LHCN-M2 (cell line): ENCODE results near the gene GABRG3. TPM values are rescaled to one million over a fixed set of nuclear protein-coding genes. Genes with fewer than 3 reads are reported as not detected.
"Not testable (repeated sequence)": the region's sequence is repeated elsewhere in the genome, so short reads cannot be mapped to it uniquely, and the experiment has no call there.

Source experiments
- DNase-seq: peaks from one replicate; pipeline ENCODE4 v3.0.0-alpha.2; 2012; ENCODE audit warnings: low read depth
- total RNA-seq: library from RNA; depleted of rRNA; stranded (reverse); fragments of >200 nt; gene quantifications from 2 replicates; pipeline ENCODE4 v1.2.3, GENCODE V29; 2014

The GABRG3 gene
- total RNA-seq, 1 experiment from 2014 or later = not detected

DNA sequence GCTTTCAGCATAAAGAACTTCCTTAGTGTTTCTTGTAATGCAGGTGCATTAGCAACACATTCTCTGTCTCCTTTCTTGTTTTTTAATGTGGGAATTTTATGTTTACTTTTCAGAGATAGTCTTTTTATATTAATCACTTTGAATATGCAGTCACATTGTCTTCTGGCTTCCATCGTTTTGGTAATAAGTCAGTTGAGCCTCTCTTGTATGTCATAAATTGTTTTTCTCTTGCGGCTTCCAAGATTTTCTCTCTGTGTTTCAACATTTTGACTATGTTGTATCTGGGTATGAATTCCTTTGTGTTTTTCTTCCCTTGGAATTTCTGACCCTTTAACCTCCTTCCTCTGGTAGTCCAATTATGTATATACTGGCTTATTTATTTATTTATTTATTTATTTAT lies 25.3 kb downstream of the GABRG3 start:
- DNase-seq = no peak

- not testable (repeated sequence) for DNase-seq
Observed at GRCh38 chr15:27003003-27003402, 32.0 kb downstream of the GABRG3 start.

- not testable (repeated sequence) for DNase-seq
Observed at GRCh38 chr15:27004226-27004625, 33.2 kb downstream of the GABRG3 start.

DNA sequence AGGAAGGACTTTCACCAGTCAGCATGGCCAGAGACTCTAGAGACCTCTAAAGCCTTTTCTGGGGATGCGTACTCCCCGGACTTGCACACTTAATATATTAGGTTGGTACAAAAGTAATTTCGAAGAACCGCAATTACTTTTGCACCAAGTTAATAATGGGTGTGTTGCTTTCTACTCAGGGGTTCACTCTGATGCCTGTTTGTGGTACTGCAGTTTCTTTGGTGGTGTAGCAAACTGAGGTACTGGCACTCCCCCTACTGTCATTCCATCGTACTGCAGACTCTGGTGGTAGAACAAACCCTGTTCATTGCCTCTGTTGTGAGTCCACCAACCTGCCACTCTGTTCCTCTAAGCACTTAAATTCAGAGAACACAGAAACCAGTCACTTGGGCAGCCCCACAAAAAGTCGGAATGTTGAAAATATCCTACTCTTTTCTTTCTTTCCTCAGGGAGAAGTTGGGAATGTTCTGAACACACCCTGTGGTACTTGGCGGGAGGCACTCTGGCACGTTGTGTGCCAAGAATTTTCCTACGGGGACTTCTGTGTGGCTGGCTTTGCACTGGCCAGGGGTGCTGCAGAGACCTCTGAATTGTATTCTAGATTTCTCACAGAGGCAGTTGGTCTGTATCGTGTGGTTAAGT lies 46.3 kb downstream of the GABRG3 start:
- peak; percentile 3 for DNase-seq

DNA sequence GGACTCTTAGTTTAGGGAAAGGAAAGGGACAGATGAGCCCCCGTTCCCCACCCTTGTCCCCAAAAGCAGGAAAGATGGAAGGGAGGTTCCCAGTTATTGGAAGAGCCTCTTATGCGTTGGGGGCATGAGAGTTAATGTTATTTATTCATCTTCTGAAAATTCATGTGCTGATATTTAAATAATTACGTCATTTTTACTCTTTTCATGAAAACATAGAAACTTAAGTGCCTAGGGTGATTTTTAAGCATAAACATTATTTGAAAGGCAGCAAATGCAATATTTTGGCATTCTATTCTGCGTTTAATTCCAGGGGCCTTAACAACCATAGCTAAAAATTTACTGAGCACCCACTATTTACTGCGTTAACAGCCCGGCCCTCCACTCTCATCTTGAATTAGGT lies 48.7 kb downstream of the GABRG3 start:
- no peak for DNase-seq

DNA sequence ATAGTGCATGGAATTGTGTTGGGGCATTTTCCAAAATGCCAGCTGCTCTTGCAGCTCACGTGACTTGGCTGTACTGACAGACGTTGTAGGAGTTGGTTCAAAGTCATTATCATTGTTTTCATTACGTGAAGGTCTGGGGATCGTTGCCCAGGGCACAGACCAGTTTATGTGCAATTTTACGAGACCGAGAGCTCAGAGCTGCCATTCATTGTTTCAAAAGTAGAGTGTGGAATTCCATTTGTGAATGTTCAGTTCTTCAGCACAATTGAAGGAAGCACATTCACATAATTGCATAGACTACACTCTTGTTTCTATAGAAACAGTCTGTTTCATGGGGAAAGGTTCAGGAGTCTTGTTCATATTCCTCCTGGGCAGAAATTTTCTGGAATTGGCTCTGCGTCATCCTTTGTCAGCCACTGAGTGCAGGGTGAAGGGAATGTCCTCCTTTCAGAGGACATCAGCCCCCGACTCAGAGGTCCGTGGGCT lies 54.5 kb downstream of the GABRG3 start:
- no peak for DNase-seq

DNA sequence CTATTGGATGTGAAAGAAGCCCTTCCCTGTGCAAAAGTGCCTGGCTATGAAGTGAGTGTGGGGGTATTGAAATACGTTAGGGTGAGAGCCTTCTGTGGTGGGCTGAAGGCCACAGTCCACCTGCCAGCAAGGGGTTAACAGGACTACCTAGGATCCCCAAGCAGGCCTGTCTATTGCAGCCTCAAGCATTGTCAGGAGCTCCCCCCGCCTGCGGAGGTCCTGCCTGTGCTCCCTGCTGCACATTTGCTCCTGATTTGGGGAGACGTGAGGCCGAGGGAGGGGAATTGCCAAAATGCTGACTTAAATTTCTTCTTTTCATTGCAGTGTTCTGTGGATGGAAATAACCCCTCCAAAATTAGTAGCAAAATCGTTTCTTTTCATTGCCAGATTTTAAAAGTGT lies 56.2 kb downstream of the GABRG3 start:
- no peak for DNase-seq

DNA sequence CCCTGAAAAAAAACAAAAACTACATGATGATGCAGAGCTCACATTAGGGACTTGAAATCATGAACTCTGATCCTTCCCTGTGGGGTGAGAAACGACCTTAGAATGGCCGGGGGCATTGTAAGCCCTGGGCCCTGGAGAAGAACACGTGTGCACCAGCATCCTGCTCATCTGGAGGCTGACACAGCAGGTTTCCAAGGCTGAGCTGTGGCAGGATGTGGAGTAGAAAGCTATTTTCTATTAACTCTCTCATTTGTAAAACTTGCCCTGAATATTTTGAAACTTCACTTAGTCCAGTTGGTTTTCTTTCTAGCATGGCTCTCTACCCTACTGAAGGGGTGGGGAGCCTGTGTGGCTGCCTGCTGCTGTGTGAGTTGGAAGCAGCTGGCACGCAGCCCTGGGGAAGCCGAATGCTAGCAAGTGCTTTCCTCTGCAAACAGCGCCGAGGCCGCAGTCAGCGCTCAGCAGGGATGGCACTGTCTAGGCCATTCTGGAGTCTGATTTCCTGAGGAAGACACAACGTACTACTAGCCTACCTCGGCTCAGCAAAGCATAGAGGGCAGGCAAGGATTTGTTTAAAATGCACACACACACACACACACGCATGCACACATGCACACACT lies 58.0 kb downstream of the GABRG3 start:
- DNase-seq = no peak

GRCh38 chr15:27036210-27036609 lies 65.2 kb downstream of the GABRG3 start:
- DNase-seq = no peak

- DNase-seq = no peak
Observed at GRCh38 chr15:27037501-27037900, 66.5 kb downstream of the GABRG3 start.

- DNase-seq = no peak
Observed at GRCh38 chr15:27039152-27039551, 68.2 kb downstream of the GABRG3 start.

DNA sequence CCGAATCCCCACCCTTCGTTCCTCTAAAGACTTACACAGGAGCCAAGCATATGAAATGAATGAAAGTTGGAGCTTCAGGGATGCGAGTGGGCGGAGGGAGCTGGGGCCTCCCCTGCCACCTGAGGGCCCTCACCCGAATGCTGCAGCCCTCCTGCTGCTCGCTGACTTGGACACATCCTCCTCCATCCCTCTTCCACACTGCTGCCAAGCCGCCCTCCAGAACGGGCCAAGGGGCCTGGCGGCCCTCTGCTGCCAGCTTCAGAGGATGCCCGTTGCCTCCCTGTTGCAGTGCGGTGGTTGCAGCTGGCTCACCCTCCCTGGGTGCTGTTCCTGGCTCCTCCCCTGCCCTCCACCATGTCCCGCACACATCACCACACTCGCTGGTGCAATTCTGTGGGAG lies 71.2 kb downstream of the GABRG3 start:
- DNase-seq = no peak

GRCh38 chr15:27042646-27043045 lies 71.7 kb downstream of the GABRG3 start:
- DNase-seq = no peak

DNA sequence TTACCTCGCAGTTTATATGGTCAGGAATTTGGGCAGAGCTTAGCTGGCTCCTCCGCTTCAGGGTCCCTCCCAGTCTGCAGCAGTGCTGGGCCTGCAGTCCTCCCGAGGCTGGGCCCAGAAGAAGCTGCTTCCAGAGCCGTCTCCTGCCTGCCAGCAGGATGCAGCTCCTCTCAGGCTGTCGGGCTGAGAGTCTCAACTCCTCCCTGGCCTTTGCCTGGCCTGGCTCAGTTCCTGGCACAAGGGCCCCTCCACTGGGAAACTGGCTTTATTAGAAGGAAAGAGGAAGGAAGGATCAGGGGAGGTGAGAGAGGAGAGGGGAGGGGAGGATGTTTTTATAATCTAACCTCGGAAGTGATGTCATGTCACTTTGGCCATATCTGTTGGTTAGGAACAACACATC lies 72.8 kb downstream of the GABRG3 start:
- no peak for DNase-seq

- DNase-seq = no peak
Observed at GRCh38 chr15:27045796-27046195, 74.8 kb downstream of the GABRG3 start.

GRCh38 chr15:27046880-27047279 lies 75.9 kb downstream of the GABRG3 start:
- DNase-seq = no peak

DNA sequence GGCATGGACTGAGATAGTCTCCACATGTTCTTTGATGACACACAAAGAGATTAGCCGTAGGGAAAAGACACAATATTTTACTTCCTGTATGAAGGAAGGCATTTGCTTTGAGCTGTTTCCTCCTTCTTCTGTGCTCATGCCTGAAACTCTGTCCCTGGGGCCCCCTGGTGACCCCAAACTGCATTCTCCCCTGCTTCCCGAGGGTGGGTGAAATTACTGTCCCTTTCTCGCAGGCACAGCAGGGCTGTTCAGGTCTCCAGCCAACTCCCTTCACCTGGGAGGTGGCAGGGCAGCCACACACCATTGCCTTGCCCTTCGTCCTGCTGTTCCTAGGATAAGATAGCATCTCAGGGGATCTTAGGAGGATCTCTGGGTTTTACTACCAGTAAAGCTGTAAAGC lies 79.2 kb downstream of the GABRG3 start:
- DNase-seq = no peak

DNA sequence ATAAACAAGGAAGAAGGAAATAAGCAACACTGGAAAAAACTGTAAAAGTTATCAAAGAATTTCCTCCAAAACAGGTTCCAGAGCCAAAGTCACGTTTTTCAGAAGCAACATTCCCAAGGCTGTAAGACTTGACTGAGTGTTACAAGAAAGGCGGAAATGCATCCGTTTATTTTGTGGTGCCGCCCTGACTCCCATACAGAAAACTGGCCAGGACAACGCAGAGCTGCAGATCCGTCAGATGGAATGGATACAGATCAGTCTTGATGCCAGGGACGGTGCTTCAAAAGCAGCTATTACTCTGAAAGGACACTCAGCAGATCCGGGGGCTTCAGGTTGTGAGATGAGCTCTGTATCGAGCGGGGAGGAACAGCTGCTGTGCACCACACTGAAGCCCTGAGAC lies 83.4 kb downstream of the GABRG3 start:
- DNase-seq = no peak

- DNase-seq = no peak
Observed at GRCh38 chr15:27057904-27058645, 87.1 kb downstream of the GABRG3 start.

- no peak for DNase-seq
Observed at GRCh38 chr15:27058939-27059338, 88.0 kb downstream of the GABRG3 start.

DNA sequence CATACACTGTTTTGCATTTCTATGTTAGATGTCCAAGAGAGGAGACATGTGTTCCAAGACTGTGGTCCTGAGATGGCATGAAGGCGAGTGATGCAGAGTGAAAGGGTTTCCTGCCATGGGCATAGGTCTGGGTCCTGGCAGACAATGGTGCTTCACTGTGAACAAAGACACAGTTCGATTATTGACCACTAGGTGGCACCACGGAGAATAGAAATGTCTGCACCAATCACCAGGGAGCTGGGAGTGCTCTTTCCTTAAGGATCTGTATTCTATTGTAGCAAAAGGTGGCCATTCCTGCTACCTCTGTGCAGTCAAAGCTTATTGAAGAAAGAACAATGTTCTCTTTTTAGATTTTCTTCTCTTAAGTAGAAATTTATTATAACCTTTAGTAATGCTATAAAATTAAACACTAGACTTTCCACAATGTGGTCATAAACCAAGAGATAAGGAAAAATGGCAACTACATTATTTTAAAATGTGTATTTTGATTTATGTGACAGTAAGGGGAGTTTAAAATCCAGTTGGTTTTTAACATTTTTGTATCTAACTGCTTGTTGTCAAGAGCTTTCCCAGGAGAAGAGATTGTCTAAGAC lies 88.7 kb downstream of the GABRG3 start:
- DNase-seq = no peak

DNA sequence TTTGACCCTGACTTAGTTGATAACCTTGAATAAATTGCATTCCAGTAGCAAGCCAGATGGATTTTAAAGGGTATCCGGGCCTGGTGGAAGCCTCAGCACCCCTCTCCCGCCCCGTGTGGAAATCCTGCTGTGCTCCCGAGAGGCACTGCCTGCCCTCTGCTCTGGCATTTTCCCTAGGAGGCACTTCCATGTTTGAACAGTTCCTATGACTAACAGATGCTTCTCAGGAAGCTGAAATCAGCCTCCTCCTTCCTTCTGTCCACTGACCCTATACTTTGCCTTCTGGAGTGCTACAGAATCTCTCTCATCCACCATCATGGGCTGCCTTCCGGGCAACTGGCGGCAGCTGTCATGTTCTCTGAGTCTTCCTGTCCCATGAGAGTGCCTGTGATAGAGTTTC lies 90.8 kb downstream of the GABRG3 start:
- no peak for DNase-seq
